Small intestine (tissue), 7 donors: ENCODE data around the gene RBM14. TPM values are rescaled to one million over a fixed set of nuclear protein-coding genes. Genes with fewer than 3 reads are reported as not detected.
"Not testable (repeated sequence)": the region's sequence is repeated elsewhere in the genome, so short reads cannot be mapped to it uniquely, and the experiment has no call there.

ENCODE experiments used
- DNase-seq, 2 donors: peaks; one replicate each; pipeline versions ENCODE4 v3.0.0 to v3.0.0-alpha.2; 2013
- FAIRE-seq: peaks from 2 replicates; lab custom pipeline; 2012; peaks lifted over from hg19 to GRCh38; lab: Jason Lieb, UNC
- H3K27ac ChIP-seq, 3 donors: one replicate each; pipeline ENCODE4 v1.5.1; 2013; ENCODE audit warnings: low read length in 2 of 3, mild to moderate bottlenecking in 2 of 3, control low read depth in 1 of 3, inconsistent platforms in 1 of 3, low read depth in 1 of 3, moderate library complexity in 1 of 3
- H3K27me3 ChIP-seq, 3 donors: one replicate each; pipeline ENCODE4 v1.6.1; 2013; ENCODE audit warnings: low read length in 3 of 3, inconsistent platforms in 1 of 3; ENCODE audit not compliant: control insufficient read depth in 3 of 3, insufficient read depth in 3 of 3
- H3K36me3 ChIP-seq, 3 donors: one replicate each; pipeline ENCODE4 v1.6.1; 2013; ENCODE audit warnings: low read length in 3 of 3, inconsistent platforms in 1 of 3, low read depth in 1 of 3, mild to moderate bottlenecking in 1 of 3, moderate library complexity in 1 of 3; ENCODE audit not compliant: control insufficient read depth in 3 of 3, insufficient read depth in 2 of 3
- H3K4me1 ChIP-seq, 3 donors: one replicate each; pipeline ENCODE4 v1.6.1; 2013; ENCODE audit warnings: low read length in 2 of 3, inconsistent platforms in 1 of 3, low read depth in 1 of 3, mild to moderate bottlenecking in 1 of 3, moderate library complexity in 1 of 3; ENCODE audit not compliant: control insufficient read depth in 3 of 3, insufficient read depth in 2 of 3
- H3K4me3 ChIP-seq, 3 donors: one replicate each; pipeline ENCODE4 v1.5.1; 2013; ENCODE audit warnings: low read length in 3 of 3, control low read depth in 1 of 3, inconsistent platforms in 1 of 3, low read depth in 1 of 3, mild to moderate bottlenecking in 1 of 3, moderate library complexity in 1 of 3
- H3K9me3 ChIP-seq, 2 donors: one replicate each; pipeline ENCODE4 v1.6.1; 2013; ENCODE audit warnings: low read depth in 1 of 2, low read length in 1 of 2; ENCODE audit not compliant: control insufficient read depth in 2 of 2, insufficient read depth in 1 of 2
- WGBS, 3 donors: extraction: QIAGEN DNeasy Blood & Tissue Kit; methylation state at CpG; one replicate each; pipeline ENCODE4 v1.1.7; 2013; 5-methylcytosine and 5-hydroxymethylcytosine counted together
- polyA plus RNA-seq, 4 donors: library from polyadenylated mRNA; stranded (reverse) in 3 of 4; unstranded in 1 of 4; fragments of 200-250 nt in 3 of 4; fragments of 120-200 nt in 1 of 4; gene quantifications; one replicate each; pipeline versions ENCODE4 v1.2.1 to v1.2.3, GENCODE V29; 2013
- donor health status: healthy with polysubstance abuse.
- donor health status: control.
- donor health status: control.
- donor health status: Bipolar disorder and iron deficiency.
- donor health status: healthy.

RBM14 gene
- polyA plus RNA-seq, 4 donors, result 17.0 to 63.4 (median 32.6) TPM

- DNase-seq (no peak), FAIRE-seq (no peak)
- Histone ChIP-seq H3K36me3 (peaks cover 2 to 58% (median 7%) of the 10 kb centered on the region in 3 donors), H3K27ac (no peak overlapping the region), H3K4me1 (peaks cover 0 to 3% (median 0%) of the 10 kb centered on the region in 3 donors), H3K9me3 (no peaks in the 10 kb centered on the region), H3K27me3 (no peaks in the 10 kb centered on the region), H3K4me3 (no peak overlapping the region)
- 17 to 64% (median 45%) methylated on average over 5 of the region's 5 CpGs for WGBS, 3 donors
These were observed 12.3 kb upstream of the RBM14 start for GRCh38 chr11:66604155-66604554.

DNA sequence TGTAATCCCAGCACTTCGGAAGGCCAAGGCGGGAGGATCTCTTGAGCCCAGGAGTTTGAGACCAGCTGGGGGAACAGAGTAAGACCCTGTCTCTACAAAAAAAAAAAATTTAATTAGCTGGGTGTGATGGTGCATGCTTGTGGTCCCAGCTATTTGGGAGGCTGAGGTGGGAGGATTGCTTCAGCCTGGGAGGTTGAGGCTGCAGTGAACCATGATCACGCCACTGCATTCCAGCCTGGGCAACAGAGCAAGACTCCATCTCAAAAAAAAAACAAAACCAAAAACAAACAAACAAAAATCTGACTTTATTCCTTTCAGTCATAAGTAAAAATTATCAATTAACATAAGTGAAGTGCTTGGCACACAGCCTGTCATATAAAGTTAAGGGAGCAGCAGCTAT is 9.8 kb upstream of the RBM14 start:
- not testable (repeated sequence) for H3K4me1 ChIP-seq, DNase-seq, H3K4me3 ChIP-seq, H3K9me3 ChIP-seq, FAIRE-seq, H3K27me3 ChIP-seq
- Histone ChIP-seq H3K36me3 (peaks cover 0 to 39% (median 2%) of the 10 kb centered on the region in 3 donors), H3K27ac (peak overlapping the region in 2 of 3 donors; percentile 16 to 80)
- WGBS, 3 donors, result 77 to 94% (median 92%) methylated on average over 3 of the region's 3 CpGs

DNA sequence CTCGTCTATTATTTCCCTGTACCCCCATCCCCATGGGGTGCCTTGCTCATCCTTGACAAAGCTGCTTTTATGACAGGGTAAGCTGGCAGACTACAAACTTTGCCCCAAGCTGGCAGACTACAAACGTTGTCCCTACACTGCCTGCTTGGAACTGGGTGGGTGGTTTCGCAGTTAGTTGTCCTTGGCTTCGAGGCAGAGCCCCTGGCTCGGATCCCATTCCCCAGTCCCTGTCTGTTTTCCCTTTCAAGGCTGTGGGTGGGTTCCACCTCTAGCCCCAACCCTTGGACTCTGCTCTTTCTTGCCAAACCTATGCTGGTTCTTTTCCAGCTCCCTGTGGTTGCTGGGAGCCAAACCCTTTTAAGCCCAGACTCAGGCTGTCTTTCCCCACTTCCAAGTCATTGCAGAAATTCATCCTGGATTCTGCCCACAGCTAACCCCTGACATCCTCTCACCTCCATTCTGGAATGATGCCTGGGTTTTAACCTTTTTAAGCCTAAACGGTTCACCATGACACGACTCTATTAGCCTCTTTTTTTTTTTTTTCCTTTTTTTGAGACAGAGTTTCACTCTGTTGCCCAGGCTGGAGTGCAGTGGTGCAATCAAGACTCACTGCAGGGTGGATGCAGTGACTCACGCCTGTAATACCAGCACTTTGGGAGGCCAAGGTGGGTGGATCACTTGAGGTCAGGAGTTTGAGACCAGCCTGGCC is 9.2 kb upstream of the RBM14 start:
- Histone ChIP-seq H3K4me1 (peaks cover 0 to 3% (median 0%) of the 10 kb centered on the region in 3 donors), H3K4me3 (no peak overlapping the region), H3K9me3 (no peaks in the 10 kb centered on the region), H3K27ac (peak overlapping the region in 2 of 3 donors; percentile 16 to 80), H3K27me3 (no peaks in the 10 kb centered on the region), H3K36me3 (peaks cover 0 to 35% (median 2%) of the 10 kb centered on the region in 3 donors)
- DNase-seq (peak; percentile 45 to 91), FAIRE-seq (no peak)
- WGBS, 3 donors, result 10 to 38% (median 29%) methylated on average over 8 of the region's 8 CpGs

DNA sequence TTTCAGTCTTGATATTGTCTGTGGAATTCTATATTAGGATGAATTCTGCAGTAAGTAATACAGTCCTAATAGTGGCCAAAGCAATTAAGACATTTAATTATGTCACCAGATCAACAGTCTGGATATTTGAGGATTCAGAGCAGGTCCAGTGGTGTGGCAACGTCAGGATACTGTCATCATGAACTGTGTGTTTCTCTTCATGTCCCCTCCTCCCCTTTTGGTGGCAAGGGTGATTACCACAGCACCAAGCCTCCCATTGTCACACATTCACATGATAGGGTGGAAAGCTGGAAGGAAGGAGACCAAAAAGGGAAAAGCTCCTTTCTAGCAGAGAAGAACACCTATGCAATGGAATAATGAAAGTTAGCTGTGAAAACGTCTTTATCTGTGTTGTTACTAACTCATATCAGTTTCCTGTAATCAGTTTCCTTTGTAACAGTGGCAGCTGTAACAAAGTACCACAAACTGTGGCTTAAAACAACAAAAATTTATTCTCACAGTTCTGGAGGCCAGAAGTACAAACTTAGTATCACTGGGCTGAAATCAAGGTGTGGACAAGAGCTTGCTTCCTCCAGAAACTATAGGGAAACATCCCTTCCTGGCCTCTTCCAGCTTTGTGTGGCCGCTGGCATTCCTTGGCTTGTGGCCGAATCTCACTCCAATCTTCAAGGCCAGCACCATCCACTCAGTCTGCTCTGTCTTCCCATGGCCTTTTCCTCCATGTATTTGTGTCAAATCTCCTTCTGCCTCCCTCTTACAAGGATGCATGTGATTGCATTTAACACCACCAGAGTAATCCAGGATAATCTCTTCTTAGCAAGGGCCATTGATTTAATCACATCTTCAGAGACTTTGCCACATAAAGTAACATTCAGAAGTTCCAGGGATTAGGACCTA is 6.5 kb upstream of the RBM14 start:
- FAIRE-seq (no peak), DNase-seq (peak in 1 of 2 donors; percentile 11)
- 45 to 60% (median 48%) methylated on average over 4 of the region's 4 CpGs for WGBS, 3 donors
- Histone ChIP-seq H3K27ac (peak overlapping the region in 1 of 3 donors; percentile 21), H3K9me3 (no peaks in the 10 kb centered on the region), H3K27me3 (no peaks in the 10 kb centered on the region), H3K36me3 (peaks cover 0 to 18% (median 0%) of the 10 kb centered on the region in 3 donors), H3K4me3 (no peak overlapping the region), H3K4me1 (peaks cover 0 to 3% (median 0%) of the 10 kb centered on the region in 3 donors)

DNA sequence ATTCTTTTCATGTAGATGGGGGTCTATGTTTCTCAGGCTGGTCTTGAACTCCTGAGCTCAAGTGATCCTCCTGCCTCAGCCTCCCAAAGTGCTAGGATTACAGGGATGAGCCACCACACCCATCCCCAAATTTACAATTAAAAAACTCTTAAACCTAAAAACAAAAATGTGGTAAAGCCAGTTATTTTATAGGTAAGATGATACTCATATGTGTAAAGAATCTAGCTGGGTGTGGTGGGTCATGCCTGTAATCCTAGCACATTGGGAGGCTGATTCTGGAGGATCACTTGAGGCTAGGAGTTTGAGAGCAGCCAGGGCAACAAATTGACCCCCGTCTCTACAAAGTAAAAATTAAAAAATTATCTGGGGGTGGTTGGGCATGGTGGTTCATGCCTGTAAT is 4.0 kb upstream of the RBM14 start:
- no peak for DNase-seq
- H3K4me3 ChIP-seq, result no peak overlapping the region
- no peak for FAIRE-seq
- no peak overlapping the region for H3K27ac ChIP-seq
- peaks cover 0 to 3% (median 0%) of the 10 kb centered on the region in 3 donors for H3K36me3 ChIP-seq
- WGBS, 3 donors, result 92 to 96% (median 95%) methylated on average over 1 of the region's 1 CpG
- H3K27me3 ChIP-seq, result no peaks in the 10 kb centered on the region
- no peaks in the 10 kb centered on the region for H3K9me3 ChIP-seq
- H3K4me1 ChIP-seq, result peaks cover 0 to under 1% (median 0%) of the 10 kb centered on the region in 3 donors

GRCh38 chr11:66614073-66614472 is 2.4 kb upstream of the RBM14 start:
- no peak overlapping the region for H3K27ac ChIP-seq
- no peaks in the 10 kb centered on the region for H3K27me3 ChIP-seq
- peaks cover 0 to 11% (median 0%) of the 10 kb centered on the region in 3 donors for H3K4me1 ChIP-seq
- no peak for FAIRE-seq
- H3K4me3 ChIP-seq, result no peak overlapping the region
- no peaks in the 10 kb centered on the region for H3K9me3 ChIP-seq
- H3K36me3 ChIP-seq, result peaks cover 0 to 5% (median 0%) of the 10 kb centered on the region in 3 donors
- 34 to 79% (median 60%) methylated on average over 13 of the region's 13 CpGs for WGBS, 3 donors
- no peak for DNase-seq

- Histone ChIP-seq H3K9me3 (no peaks in the 10 kb centered on the region), H3K36me3 (peaks cover 0 to 19% (median 0%) of the 10 kb centered on the region in 3 donors), H3K27ac (peak overlapping the region; percentile 90 to 99 (median 98)), H3K27me3 (no peaks in the 10 kb centered on the region), H3K4me3 (peak overlapping the region; percentile 81 to 92 (median 87)), H3K4me1 (peaks cover 0 to 13% (median 3%) of the 10 kb centered on the region in 3 donors)
- DNase-seq, result no peak
- WGBS, 3 donors, result 0 to 1% (median 1%) methylated on average over 33 to 38 of the region's 38 CpGs
- FAIRE-seq, result no peak
These were observed 865 bp downstream of the RBM14 start for GRCh38 chr11:66617155-66617834.
